SH-SY5Y (cell line): Measurements from ENCODE around the gene APOBEC4.

Experiments used
- GATA2 ChIP-seq: IDR thresholded peaks from 2 replicates; pipeline ENCODE4 v1.6.1; 2011; ENCODE audit warnings: mild to moderate bottlenecking, low read depth, low read length
- GATA3 ChIP-seq: IDR thresholded peaks from 2 replicates; pipeline ENCODE4 v1.6.1; 2011; ENCODE audit warnings: low read depth, mild to moderate bottlenecking, low read length, moderate library complexity

GRCh38 chr1:183607322-183607980 is 45.7 kb downstream of the APOBEC4 start:
- no peak for TF ChIP-seq GATA3
- no peak for TF ChIP-seq GATA2
